Germinal center (tissue), 1 donor: ENCODE data around the gene OTOGL.

Experiments
- DNase-seq: peaks from one replicate; pipeline ENCODE4 v3.0.0; 2012; ENCODE audit warnings: mixed read lengths, low spot score

The OTOGL gene

GRCh38 chr12:80377140-80377794 is 277.9 kb downstream of the OTOGL start:
- DNase-seq: no peak

GRCh38 chr12:80381121-80381520 is 281.8 kb downstream of the OTOGL start:
- DNase-seq: no peak

GRCh38 chr12:80382254-80382653 is 282.9 kb downstream of the OTOGL start:
- no peak for DNase-seq

GRCh38 chr12:80400571-80400991 is 301.2 kb downstream of the OTOGL start:
- no peak for DNase-seq

- DNase-seq: no peak
These were observed 301.9 kb downstream of the OTOGL start for GRCh38 chr12:80401191-80401590.

GRCh38 chr12:80404629-80405028 is 305.3 kb downstream of the OTOGL start:
- DNase-seq: no peak

GRCh38 chr12:80406253-80406652 is 306.9 kb downstream of the OTOGL start:
- no peak for DNase-seq

- no peak for DNase-seq
These were observed 312.4 kb downstream of the OTOGL start for GRCh38 chr12:80411787-80412186.

- DNase-seq: peak; percentile 11
These were observed 313.1 kb downstream of the OTOGL start for GRCh38 chr12:80412343-80412953.

GRCh38 chr12:80413462-80413861 is 314.1 kb downstream of the OTOGL start:
- no peak for DNase-seq

- no peak for DNase-seq
These were observed 316.1 kb downstream of the OTOGL start for GRCh38 chr12:80415466-80415865.

- DNase-seq: no peak
These were observed 320.3 kb downstream of the OTOGL start for GRCh38 chr12:80419644-80420043.

GRCh38 chr12:80420075-80420474 is 320.7 kb downstream of the OTOGL start:
- no peak for DNase-seq

GRCh38 chr12:80422550-80422949 is 323.2 kb downstream of the OTOGL start:
- no peak for DNase-seq
